HG03342 (cell line): ENCODE results near the gene FZD2.
"Not testable (repeated sequence)": the region's sequence is repeated elsewhere in the genome, so short reads cannot be mapped to it uniquely, and the experiment has no call there.

Experiments used
- ATAC-seq: cut with Tn5 transposase; IDR thresholded peaks from one replicate; pipeline ENCODE4 v1.9.1; 2021; ENCODE audit warnings: mild to moderate bottlenecking, moderate library complexity; ENCODE audit not compliant: unreplicated experiment

The FZD2 gene

DNA sequence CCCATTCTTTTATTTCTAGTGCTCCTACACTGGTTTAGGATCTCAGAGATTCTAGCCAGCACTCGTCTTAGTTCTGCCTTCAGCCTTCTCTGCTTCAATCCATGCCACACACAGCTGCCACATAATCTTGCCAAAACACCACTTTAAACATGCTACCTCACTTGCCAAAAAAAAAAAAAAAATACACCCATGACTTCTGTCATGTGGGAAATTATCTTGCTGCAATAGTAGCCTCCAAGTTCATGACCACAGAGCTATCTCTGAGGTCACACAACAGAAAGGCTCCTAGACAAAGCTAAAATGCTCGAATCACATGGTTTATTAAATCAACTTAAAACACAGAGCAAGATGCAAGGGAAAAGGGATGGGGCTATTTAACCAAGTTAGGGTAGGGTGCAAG is 18.1 kb downstream of the FZD2 start:
- no peak for ATAC-seq

DNA sequence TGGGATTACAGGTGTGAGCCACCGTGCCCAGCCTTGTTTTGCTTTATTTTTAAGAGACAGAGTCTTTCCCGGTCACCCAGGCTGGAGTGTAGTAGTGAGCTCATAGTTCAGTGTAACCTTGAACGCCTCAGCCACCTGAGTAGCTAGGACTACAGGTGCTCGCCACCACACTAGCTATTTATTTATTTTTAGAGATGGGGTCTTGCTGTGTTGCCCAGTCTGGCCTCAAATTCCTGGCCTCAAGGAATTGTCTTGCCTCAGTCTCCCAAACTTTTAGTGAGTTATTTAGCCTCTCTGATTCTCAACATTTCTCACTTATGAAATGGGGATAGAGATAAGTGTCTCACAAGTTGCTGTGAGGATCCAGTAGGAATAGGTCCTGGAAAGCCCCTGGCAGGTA is 21.7 kb downstream of the FZD2 start:
- no peak for ATAC-seq

DNA sequence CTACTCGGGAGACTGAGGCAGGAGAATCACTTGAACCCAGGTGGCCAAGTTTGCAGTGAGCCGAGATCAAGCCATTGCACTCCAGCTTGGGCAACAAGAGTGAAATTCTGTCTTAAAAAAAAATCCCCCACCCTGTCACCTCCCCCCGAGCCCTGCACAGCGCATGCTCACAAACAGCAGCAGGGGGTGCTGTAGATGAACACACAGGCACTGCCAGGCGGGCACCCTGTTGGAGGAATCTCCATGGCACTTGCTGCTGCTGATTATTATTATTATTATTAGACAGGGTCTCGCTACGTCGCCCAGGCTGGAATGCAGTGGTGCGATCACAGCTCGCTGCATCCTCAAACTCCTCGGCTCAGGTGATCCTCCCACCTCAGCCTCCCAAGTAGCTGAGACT is 24.6 kb downstream of the FZD2 start:
- no peak for ATAC-seq

DNA sequence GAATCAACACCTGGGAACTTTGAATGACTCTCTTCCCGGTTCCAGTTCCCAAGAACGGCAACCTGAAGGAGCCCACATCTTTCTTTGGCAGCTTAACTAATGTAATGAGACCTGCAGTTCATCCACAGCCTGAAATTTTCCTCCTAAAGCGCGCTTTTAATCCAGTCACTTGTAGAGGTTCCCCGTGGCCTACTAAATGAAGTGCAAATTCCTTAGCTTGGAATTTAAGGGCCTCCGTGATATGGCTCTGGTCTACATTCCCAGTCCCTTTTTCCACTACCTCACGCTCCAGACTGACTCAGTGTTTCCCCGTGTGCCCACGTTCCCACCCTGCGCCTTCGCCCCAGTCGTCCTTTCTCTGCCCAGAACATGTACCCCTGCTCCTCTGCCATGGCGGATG is 27.2 kb downstream of the FZD2 start:
- no peak for ATAC-seq

DNA sequence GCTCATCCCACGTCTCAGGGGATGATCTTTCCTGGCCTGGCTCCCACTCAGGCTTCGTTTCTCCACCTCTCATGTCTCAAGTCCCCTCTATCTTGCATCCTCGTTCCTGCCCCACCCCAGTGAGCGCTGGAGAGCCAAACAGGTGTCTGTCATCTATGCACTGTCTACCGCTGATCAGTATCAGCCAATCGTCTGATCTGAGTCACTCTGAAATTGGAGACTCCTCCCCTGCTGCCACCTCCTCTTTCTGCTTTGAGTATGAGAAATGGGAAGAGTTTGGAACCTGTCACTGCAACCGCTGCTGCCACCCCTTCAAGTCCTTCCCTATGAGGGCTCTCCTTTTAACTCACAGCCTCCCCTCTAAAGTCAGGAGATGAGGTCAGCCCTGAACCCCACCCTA is 28.0 kb downstream of the FZD2 start:
- no peak for ATAC-seq

DNA sequence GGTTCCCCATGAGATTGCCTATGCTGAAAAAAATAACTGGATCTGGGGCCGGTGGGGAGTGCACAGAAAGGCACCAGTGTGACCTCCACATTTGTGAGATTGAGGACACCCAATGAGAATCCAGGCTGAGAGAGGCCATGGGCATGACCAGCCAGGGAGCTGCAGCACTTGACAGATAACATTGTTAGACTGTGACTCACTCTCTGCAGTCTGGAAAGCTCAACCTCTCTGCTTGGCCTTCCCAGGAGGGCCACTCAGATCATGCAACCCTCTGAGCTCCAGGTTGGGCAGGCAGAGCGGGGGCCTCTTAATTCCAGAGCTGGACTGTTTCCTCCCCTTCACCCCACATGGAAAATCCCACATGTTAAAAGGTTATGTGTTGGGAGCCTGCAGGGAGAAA is 30.1 kb downstream of the FZD2 start:
- no peak for ATAC-seq

DNA sequence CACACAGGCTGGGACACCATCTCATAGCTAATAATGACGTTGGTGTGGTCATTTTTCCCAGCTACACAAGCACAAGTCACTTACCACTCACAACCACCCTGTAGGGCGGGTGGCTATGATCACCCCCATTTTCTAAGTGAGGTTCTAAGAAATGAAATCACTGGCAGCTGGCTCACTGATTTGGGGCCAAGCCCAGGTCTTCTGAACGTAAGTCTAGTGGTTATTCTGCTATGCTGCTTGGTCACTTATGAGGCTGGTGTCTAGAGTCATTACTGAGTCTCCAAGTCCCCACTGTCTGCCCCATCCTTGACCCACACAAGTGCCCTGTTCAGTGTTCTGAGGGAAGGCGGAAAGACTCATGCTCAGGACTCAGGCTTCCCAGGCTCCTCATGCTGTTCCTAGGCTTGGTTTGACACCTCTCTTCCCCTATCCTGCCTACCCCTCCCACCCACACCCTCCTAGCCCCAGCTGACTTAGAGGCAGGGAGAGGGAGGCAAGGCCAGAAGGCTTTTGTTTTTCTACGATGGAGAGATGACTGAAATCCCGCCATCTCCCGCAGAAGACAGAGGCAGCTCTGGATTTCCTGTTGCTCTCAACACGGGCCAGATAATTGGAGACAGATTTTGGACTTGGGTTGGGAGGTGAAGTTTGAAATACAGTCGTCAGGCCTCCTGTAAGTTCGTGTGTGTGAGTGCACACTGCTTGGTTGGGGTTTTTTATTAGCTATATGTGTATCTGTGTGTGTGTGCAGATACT is 32.2 kb downstream of the FZD2 start:
- ATAC-seq: no peak

DNA sequence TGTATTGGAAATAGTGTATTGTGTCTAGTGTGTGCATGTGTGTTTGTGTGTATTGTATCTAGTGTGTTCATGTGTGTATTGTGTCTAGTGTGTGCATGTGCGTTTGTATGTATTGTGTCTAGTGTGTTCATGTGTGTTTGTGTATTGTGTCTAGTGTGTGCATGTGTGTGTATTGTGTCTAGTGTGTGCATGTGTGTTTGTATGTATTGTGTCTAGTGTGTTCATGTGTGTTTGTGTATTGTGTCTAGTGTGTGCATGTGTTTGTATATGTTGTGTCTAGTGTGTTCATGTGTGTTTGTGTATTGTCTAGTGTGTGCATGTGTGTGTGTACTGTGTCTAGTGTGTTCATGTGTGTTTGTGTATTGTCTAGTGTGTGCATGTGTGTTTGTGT is 32.8 kb downstream of the FZD2 start:
- ATAC-seq: not testable (repeated sequence)

DNA sequence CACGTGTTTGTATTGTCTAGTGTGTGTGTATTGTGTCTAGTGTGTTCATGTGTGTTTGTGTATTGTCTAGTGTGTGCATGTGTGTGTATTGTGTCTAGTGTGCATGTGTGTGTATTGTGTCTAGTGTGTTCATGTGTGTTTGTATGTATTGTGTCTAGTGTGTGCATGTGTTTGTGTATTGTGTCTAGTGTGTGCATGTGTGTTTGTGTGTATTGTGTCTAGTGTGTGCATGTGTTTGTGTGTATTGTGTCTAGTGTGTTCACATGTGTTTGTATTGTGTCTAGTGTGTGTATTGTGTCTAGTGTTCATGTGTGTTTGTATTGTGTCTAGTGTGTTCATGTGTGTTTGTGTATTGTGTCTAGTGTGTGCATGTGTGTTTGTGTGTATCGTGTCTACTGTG is 33.5 kb downstream of the FZD2 start:
- not testable (repeated sequence) for ATAC-seq

DNA sequence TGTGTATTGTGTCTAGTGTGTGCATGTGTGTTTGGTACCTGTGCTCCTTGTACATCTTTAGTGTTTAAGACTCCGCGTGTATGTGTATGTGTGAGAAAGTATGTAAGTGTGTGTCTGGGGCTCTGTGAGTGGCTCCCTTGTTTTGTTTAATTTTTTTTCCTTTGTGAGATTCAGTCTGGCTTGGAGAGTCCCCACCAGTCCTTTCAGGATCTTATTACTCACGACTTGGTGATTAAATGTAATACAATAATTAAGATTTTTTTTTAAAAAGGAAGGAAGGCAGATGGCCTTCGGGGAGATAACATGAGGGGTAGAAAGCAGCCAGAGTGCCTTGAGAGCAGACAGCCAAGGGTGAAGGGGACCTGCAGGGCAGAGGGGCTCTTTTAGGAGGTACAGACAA is 33.9 kb downstream of the FZD2 start:
- ATAC-seq: no peak

DNA sequence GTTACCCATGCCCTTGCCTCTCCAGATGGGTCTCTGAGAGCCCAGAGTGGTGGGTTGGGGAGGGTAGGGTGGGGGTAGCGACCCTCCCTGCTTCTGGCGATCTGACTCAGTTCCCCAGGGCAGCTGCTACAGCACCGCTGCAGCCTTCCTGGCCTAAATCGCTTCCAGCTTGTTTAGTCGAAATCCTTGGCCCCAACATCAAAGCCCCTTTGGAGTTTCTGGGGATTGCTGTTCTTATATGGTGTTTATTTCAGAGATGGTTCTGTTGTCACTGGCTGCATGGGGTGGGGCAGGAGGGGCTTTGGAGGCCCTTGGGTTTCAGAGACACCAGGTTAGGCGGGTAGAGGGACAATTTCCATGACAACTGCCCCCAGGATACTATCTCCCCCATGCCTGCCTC is 35.9 kb downstream of the FZD2 start:
- no peak for ATAC-seq

DNA sequence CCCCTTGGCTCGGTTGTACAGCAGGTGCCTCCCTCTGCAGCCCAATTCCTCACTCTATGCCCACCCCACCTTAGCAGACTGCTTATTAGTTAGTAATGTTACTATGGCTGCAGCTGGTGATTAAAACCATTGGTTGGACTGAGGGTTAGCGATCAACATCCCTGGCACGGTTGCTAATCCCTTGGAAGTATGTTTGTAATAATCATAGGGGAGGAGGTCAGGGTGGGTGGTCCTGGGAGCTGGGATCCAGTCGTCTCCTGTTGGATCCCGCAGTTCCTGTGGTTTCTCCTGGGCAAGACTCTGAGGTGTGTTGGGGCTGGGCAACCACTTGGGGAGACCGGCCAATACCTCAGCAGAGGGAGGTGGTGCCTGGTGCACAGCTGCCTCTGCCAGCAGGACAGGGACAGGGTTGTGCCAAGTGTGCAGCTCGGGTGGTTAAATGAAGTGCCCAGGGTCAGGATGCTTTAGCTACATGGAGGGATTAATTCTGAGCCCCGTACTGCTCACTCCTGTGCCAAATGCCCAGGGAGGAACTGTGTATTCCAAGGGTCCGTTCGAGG is 38.0 kb downstream of the FZD2 start:
- no peak for ATAC-seq

DNA sequence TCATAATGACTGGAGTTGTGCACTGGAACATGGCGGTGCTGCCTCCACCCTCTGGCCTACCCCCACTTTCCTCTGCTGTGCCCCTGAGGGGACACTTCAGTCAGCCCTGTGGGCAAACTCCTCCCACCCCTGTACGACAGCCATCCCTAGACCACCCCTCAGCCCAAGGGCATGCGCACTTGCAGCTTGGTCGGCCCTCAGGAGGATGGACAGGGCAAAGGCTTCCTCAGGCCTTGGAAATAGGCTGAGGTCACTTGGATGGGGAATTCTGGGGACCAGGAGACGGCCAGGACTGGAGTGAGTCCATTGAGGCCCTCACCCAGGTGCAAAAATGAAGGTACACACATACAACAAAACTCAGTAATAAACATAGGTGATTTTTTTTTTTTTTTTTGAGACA is 41.0 kb downstream of the FZD2 start:
- no peak for ATAC-seq

DNA sequence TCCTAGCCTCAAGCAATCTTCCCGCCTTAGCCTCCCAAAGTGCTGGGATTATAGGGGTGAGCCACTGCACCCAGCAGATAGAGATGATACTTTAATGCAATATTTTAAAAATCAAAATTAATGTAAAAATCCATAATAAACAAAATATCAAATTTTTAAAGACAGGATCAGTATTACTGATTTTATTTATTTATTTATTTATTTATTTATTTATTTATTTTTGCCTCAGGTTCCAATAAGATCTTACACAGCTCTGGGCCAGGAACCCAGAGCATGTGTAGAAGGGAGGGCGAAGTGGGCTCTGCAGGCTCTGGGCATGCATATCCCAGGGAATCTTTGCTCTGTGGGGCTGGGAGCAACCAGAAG is 41.6 kb downstream of the FZD2 start:
- no peak for ATAC-seq

DNA sequence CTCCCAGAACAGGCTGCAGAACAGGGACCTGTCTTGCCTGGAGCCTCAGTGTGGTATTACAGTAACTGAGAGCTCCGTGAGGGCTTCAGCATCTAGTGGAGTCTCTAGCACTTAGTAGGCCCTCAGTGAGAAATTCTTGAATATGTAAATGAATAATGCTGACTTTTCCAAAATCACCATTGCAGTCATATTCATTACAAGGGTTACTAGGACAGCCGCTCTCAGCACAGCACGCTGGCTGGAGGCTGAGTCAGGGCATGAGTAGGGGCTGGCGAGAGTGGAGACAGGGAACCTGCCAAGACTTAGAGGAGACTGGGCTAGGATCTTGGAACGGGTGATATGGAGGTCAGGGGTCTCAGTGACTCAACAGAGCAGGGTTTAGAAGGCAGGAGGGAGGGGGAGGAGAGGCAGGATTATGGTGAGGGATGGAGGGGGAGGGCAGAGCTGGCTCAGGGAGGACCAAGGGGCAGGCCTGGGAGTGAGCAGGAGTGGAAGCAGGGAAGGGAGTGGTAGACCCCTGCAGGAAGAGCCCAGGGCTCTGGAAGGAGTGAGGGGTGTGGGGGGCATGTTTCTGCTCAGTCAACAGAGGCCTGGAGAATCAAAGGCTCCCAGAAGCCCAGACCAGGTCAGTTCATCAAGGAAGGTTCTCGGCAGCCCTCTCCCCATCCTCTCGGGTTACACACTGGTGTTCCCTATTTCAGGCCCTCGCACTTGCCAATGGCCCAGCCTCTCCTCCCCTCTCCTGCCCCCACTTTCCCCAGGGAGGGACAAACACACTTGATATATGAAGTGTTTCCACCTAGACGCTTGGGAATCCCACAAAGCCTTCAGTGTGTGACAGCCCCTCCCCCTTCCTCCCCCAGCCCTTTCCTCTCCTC is 42.3 kb downstream of the FZD2 start:
- no peak for ATAC-seq

DNA sequence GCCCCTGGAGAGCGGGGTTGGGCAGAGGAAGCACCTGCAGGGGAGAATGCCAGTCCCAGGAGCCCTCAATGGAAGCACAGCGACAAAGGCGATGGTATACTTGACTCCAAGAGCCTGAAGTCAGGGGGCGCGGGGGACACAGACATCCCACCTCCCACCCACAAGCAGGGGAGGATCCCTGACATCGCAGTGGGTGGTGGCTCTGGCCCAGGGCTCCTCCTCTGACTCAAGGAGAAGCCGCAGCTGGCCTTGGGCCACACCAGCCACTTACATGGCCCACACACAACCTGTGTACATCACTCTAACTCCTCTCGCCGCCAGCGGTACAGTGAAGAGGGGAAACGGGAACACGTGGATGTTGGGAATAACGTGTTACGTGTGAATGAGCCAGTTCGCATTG is 44.3 kb downstream of the FZD2 start:
- ATAC-seq: no peak

DNA sequence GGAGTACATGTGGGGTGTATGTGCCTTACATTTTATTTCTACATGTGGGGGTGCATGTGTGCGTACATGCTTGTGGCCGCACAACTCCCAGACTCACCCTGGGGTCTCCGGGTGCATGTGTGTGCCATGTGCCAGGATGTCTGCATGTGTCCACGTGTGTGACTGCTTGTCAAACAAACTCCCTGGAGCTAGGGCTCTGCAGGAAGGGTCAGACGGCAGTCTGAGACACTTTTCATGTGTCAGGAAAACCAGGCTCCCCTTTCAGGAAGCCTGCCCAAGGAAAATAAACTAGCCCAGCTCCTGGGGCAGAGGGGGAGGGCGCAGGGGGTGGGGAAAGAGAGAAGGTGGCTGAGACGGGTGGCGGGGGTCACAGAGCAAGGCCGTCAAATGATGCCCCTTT is 44.7 kb downstream of the FZD2 start:
- ATAC-seq: no peak

DNA sequence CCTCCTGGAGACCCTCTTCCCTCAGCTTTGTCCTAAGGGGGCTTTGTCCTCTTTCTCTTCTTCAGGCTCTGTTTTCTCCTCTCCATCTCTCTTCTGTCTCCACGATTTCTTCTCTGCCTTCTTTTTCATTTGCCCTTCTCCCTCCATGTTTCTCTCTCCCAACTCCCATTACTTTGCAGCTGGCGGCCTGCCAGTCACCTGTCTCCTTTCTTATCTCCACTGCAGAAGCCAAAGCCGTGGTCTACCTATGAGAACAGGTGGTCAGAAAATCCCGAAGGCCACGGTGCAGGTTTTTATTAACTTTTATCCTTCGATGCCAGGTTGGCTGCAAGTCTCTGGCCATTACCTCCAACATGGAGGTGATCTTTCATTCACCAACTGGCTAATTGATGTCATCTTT is 45.1 kb downstream of the FZD2 start:
- no peak for ATAC-seq

DNA sequence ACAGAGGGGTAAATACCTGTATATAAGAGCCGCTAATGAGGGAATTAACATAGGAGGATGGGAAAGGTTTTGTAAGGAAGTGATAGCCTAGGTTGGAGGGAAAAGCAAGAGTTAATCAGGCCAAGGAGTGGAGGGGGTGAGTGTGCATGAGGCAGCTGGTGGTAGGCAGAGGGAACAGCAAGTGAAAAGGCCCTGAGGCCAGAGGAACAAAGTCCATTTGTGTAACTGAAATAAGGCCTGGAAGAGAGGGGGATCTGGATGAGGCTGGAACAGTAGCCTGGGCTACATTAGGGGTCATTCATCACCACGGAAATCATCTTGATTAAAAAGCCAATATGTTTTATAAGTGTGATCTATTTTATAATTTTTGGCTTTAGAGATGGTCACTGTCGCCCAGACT is 45.7 kb downstream of the FZD2 start:
- no peak for ATAC-seq

DNA sequence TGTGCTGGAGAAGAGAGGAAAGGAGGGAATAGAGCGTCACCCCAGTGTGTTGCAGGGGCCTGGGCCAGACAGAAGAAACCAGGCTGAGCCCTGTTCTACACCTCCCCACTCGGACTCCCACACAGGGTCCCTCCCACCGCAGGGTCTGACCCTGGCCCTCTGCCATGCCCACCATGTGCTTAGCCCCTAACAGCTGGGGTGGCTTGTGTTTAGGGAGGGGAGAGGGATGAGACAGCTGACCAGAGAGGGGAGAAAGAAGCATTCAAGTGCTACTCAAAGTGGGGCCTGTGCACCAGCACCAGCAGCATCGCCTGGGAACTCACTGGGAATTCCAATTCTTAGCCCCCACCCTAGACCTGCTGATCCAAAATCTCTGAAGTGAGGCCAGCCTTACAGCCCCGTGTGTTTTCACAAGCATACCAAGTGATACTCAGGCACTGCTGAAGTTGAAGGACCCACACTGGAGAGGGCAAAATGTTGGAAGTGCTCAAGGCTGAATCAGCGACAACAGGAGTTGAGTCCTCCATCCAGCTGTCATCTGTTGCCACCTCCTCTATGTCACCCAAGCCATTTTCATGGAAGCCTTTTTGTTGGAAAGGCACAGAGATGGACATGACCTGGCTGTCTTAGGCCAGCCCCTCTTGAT is 47.0 kb downstream of the FZD2 start:
- ATAC-seq: no peak

DNA sequence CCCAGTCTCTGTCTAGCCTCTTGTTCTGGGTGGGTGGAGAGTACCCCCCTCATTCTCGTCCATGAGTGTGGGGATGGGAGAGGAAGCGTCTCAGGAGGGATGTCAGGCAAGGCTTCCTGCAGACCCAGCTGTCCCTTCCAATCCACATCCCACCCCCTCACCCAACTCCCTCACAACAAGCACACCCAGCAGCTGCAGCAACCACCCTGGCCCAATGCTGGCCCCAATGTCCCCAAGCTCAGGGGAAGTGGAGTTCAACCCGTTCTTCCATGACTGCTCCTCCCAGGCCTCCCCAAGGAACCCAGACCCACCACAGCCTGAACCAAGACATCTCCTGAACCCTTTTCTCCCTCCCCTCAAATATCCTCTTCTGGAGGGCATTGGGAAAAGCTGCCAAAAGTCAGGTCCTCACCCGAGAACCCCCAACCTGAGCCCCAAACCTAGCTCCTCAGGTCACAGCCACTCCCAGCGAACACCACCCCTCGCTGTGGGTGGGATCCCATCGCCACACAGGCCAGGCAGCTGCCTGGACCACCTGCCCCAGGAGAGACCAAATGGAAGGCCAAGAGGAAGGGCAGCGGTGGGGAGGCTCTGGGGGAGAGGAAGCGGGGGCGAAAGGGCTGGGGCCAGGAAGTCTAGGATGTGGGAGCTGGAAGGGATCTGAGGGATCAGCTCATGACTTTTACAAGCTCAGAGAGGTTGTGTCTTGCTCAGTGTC is 47.6 kb downstream of the FZD2 start:
- ATAC-seq: no peak
